Mesendoderm (in vitro differentiated cells): Measurements from ENCODE around the gene CAMTA2.
"Not testable (repeated sequence)": the region's sequence is repeated elsewhere in the genome, so short reads cannot be mapped to it uniquely, and the experiment has no call there.

ENCODE experiments used
- DNase-seq: peaks from one replicate; pipeline ENCODE4 v3.0.0; 2013
- H2AK5ac ChIP-seq: 2 replicates; pipeline ENCODE4 v1.6.1; 2013; ENCODE audit warnings: low read length, inconsistent platforms
- H2BK120ac ChIP-seq: 2 replicates; pipeline ENCODE4 v1.6.1; 2013; ENCODE audit warnings: low read depth, mild to moderate bottlenecking, low read length, moderate library complexity, mixed read lengths
- H2BK15ac ChIP-seq: replicated peaks from 2 replicates; pipeline ENCODE4 v1.6.1; 2013; ENCODE audit warnings: low read depth, mild to moderate bottlenecking, moderate library complexity
- H2BK5ac ChIP-seq: 2 replicates; pipeline ENCODE4 v1.6.1; 2013; ENCODE audit warnings: low read length, inconsistent platforms
- H3K18ac ChIP-seq: 2 replicates; pipeline ENCODE4 v1.6.1; 2013; ENCODE audit warnings: mild to moderate bottlenecking, low read length, mixed read lengths
- H3K23ac ChIP-seq: one replicate; pipeline ENCODE4 v1.6.1; 2013; ENCODE audit warnings: low read length
- H3K27ac ChIP-seq: 2 replicates; pipeline ENCODE4 v1.5.1; 2013; ENCODE audit warnings: low read depth, mild to moderate bottlenecking, inconsistent platforms, low read length, moderate library complexity
- H3K27me3 ChIP-seq: 2 replicates; pipeline ENCODE4 v1.6.1; 2013; ENCODE audit warnings: low read length, control low read depth, mild to moderate bottlenecking, inconsistent platforms; ENCODE audit not compliant: insufficient read depth, poor library complexity
- H3K36me3 ChIP-seq: 2 replicates; pipeline ENCODE4 v1.6.1; 2013; ENCODE audit warnings: low read length, inconsistent platforms; ENCODE audit not compliant: control insufficient read depth, insufficient read depth
- H3K4ac ChIP-seq: one replicate; pipeline ENCODE4 v1.6.1; 2013; ENCODE audit warnings: low read depth, mild to moderate bottlenecking, low read length, moderate library complexity
- H3K4me1 ChIP-seq: 2 replicates; pipeline ENCODE4 v1.6.1; 2013; ENCODE audit warnings: low read depth, low read length, inconsistent platforms; ENCODE audit not compliant: control insufficient read depth
- H3K4me2 ChIP-seq: 2 replicates; pipeline ENCODE4 v1.6.1; 2013; ENCODE audit warnings: low read length
- H3K4me3 ChIP-seq: 2 replicates; pipeline ENCODE4 v1.5.1; 2013; ENCODE audit warnings: mild to moderate bottlenecking, low read length
- H3K56ac ChIP-seq: one replicate; pipeline ENCODE4 v1.6.1; 2013; ENCODE audit warnings: low read length
- H3K79me1 ChIP-seq: 2 replicates; pipeline ENCODE4 v1.6.1; 2013; ENCODE audit warnings: low read length, inconsistent platforms
- H3K79me2 ChIP-seq: 2 replicates; pipeline ENCODE4 v1.6.1; 2013; ENCODE audit warnings: mild to moderate bottlenecking, low read length; ENCODE audit not compliant: control insufficient read depth, insufficient read depth
- H3K9ac ChIP-seq: 2 replicates; pipeline ENCODE4 v1.6.1; 2013; ENCODE audit warnings: low read length, inconsistent platforms
- H4K5ac ChIP-seq: one replicate; pipeline ENCODE4 v1.6.1; 2013; ENCODE audit warnings: low read length
- H4K8ac ChIP-seq: one replicate; pipeline ENCODE4 v1.6.1; 2013; ENCODE audit warnings: low read depth, mild to moderate bottlenecking, control low read depth, low read length, moderate library complexity
- WGBS: extraction: QIAGEN DNeasy Blood & Tissue Kit; methylation state at CpG from one replicate; pipeline ENCODE4 v1.1.7; 2013; ENCODE audit warnings: low lambda C conversion rate, missing lambda C conversion rate; ENCODE audit not compliant: insufficient coverage; ENCODE audit errors: extremely low coverage; 5-methylcytosine and 5-hydroxymethylcytosine counted together

Gene CAMTA2

DNA sequence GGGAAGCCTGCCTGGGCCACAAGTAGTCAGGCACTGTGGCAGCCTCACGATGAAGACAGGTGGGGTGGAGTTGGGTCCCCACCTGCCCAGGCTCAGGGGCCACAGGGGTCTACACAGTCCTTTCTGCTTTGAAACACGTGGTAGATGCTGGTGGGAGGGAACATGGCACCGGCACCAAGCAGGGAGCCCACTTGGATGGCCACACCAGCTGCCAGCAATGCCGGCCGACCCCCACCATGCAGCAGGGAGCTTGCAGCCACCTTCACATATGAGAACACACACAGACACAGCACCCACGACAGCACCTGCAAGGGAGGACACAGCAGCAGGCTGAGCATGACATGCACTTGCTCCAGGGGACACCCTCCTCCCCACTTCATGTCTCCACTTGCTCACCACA lies 45.4 kb upstream of the CAMTA2 start:
- Histone ChIP-seq H3K9ac (no peak overlapping the region), H3K56ac (no peak overlapping the region), H4K8ac (no peak overlapping the region), H3K79me1 (no peaks in the 10 kb centered on the region), H3K23ac (no peak overlapping the region), H2BK120ac (no peak overlapping the region), H2BK5ac (no peak overlapping the region), H3K4me1 (no peaks in the 10 kb centered on the region), H3K18ac (no peak overlapping the region), H3K4ac (no peak overlapping the region), H2AK5ac (no peak overlapping the region), H3K27ac (no peak overlapping the region), H3K4me2 (no peak overlapping the region), H2BK15ac (no peak overlapping the region), H3K4me3 (no peak overlapping the region), H3K36me3 (no peaks in the 10 kb centered on the region), H3K27me3 (no peaks in the 10 kb centered on the region), H4K5ac (no peak overlapping the region), H3K79me2 (no peaks in the 10 kb centered on the region)
- no peak for DNase-seq
- WGBS = no CpG with 5 or more reads among the region's 6 CpGs

DNA sequence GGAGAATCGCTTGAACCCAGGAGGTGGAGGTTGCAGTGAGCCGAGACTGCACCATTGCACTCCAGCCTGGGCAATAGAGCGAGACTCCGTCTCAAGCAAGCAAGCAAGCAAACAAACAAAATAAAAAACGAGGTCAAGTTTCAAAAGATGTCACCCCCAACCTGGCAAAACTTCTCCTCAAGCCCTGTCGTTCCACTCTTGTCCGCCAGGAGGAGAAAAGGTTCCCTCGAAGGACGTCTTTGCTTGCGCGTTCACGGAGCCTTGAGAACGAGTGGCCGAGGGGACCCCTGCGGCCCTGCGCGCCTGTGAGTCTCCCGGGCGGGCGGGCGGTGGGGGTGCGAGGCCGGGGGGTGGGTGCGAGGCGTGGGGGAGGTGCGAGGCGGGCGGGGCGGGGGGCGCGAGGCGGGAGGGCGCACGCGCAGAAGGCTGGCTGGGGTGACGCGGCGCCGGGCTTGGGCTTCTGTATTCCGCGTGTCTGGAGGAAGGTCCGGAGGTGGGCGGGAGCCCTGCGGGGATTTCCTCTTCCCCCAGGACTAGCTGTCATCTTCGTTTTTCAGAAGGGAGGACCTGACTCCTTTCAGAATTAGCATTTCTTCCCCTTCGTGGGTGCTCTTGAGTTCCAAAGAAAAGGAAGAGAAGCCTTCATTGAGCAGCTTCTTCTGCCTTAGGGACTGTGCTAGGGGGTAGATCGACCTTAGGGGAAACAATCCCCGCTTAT lies 44.0 kb upstream of the CAMTA2 start:
- H2AK5ac ChIP-seq = no peak overlapping the region
- no peak overlapping the region for H4K8ac ChIP-seq
- no peak overlapping the region for H3K23ac ChIP-seq
- peak overlapping the region; percentile 48 for H3K4ac ChIP-seq
- no peaks in the 10 kb centered on the region for H3K79me1 ChIP-seq
- peak; percentile 91 for DNase-seq
- no peaks in the 10 kb centered on the region for H3K27me3 ChIP-seq
- no peak overlapping the region for H3K27ac ChIP-seq
- no peak overlapping the region for H2BK5ac ChIP-seq
- H2BK120ac ChIP-seq = no peak overlapping the region
- peak overlapping the region; percentile 46 for H3K4me2 ChIP-seq
- no peaks in the 10 kb centered on the region for H3K36me3 ChIP-seq
- H3K4me1 ChIP-seq = no peaks in the 10 kb centered on the region
- H3K56ac ChIP-seq = peak overlapping the region; percentile 70
- H4K5ac ChIP-seq = no peak overlapping the region
- H3K18ac ChIP-seq = no peak overlapping the region
- no CpG with 5 or more reads among the region's 48 CpGs for WGBS
- H3K4me3 ChIP-seq = no peak overlapping the region
- no peak overlapping the region for H2BK15ac ChIP-seq
- no peaks in the 10 kb centered on the region for H3K79me2 ChIP-seq
- H3K9ac ChIP-seq = peak overlapping the region; percentile 58

DNA sequence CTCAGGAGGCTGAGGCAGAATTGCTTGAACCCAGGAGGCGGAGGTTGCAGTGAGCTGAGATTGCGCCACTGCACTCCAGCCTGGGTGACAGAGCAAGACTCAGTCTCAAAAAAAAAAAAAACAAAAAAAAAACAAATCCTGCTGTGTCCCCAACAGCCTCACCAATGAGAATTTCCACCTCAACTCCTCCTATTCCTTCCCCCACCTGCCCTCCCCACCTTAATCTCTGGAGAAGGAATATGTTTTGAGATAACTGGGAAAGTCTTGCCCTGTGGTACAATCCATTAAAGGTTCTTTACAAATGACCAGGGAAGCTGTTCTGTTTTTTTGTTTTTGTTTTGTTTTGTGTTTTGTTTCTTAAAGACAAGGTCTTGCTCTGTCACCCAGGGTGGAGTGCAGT lies 42.7 kb upstream of the CAMTA2 start:
- WGBS = no CpG with 5 or more reads among the region's 2 CpGs
- not testable (repeated sequence) for H3K4ac ChIP-seq, H2AK5ac ChIP-seq, H2BK15ac ChIP-seq, H4K8ac ChIP-seq, H3K4me2 ChIP-seq, H3K9ac ChIP-seq, H3K79me1 ChIP-seq, H3K4me3 ChIP-seq, DNase-seq, H3K23ac ChIP-seq, H3K56ac ChIP-seq, H3K27ac ChIP-seq, H3K36me3 ChIP-seq, H2BK120ac ChIP-seq, H3K18ac ChIP-seq, H3K27me3 ChIP-seq, H4K5ac ChIP-seq, H3K4me1 ChIP-seq, H2BK5ac ChIP-seq, H3K79me2 ChIP-seq

DNA sequence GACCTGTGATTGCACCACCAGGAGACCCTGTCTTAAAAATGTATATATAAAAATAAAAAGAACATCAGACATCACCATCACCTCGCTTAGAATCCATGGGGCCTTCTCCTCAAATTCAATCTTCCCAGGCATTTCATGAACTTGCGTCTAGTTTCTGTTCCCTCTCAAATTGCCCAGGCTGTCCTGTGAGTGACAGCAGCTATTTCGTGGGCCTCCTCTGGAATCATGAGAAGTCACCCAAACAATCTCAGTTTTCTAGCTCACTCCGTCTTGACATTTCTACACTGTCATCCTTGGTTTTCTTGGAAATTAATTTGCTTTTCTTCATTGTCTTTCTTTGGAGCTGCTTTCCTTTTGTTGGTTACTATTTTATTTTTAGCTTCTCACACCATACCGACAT lies 40.4 kb upstream of the CAMTA2 start:
- H2BK120ac ChIP-seq = no peak overlapping the region
- H3K9ac ChIP-seq = no peak overlapping the region
- H3K23ac ChIP-seq = no peak overlapping the region
- H3K27me3 ChIP-seq = no peaks in the 10 kb centered on the region
- no CpG with 5 or more reads among the region's 5 CpGs for WGBS
- H2BK15ac ChIP-seq = no peak overlapping the region
- DNase-seq = no peak
- no peak overlapping the region for H3K56ac ChIP-seq
- no peaks in the 10 kb centered on the region for H3K36me3 ChIP-seq
- no peak overlapping the region for H3K4me2 ChIP-seq
- no peak overlapping the region for H3K18ac ChIP-seq
- H3K4me3 ChIP-seq = no peak overlapping the region
- H2BK5ac ChIP-seq = no peak overlapping the region
- H4K8ac ChIP-seq = no peak overlapping the region
- H3K4me1 ChIP-seq = no peaks in the 10 kb centered on the region
- H3K27ac ChIP-seq = no peak overlapping the region
- H3K4ac ChIP-seq = no peak overlapping the region
- no peaks in the 10 kb centered on the region for H3K79me2 ChIP-seq
- H4K5ac ChIP-seq = no peak overlapping the region
- H2AK5ac ChIP-seq = no peak overlapping the region
- no peaks in the 10 kb centered on the region for H3K79me1 ChIP-seq

DNA sequence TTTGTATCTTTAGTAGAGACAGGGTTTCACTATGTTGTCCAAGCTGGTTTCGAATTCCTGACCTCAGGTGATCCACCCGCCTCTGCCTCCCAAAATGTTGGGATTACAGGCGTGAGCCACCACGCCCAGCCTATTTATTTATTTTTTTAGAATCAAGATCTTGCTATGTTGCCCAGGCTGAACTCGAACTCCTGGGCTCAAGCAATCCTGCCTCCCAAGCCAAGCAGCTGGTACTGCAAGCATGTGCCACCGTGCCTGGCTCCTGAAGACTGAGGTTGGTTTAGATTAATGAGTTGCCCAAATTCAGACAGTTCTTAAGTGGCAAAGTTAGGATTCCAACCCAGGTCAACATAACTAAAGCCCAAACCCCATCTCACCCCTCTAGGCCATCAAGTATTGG lies 39.8 kb upstream of the CAMTA2 start:
- no peak overlapping the region for H4K5ac ChIP-seq
- no peaks in the 10 kb centered on the region for H3K79me2 ChIP-seq
- H2AK5ac ChIP-seq = no peak overlapping the region
- no peak overlapping the region for H3K4me3 ChIP-seq
- H3K23ac ChIP-seq = no peak overlapping the region
- H2BK15ac ChIP-seq = no peak overlapping the region
- H3K4me1 ChIP-seq = no peaks in the 10 kb centered on the region
- DNase-seq = no peak
- WGBS = no CpG with 5 or more reads among the region's 6 CpGs
- no peaks in the 10 kb centered on the region for H3K27me3 ChIP-seq
- no peaks in the 10 kb centered on the region for H3K79me1 ChIP-seq
- no peak overlapping the region for H3K56ac ChIP-seq
- no peak overlapping the region for H3K18ac ChIP-seq
- H3K4ac ChIP-seq = no peak overlapping the region
- H3K4me2 ChIP-seq = no peak overlapping the region
- H2BK120ac ChIP-seq = no peak overlapping the region
- no peak overlapping the region for H2BK5ac ChIP-seq
- no peak overlapping the region for H3K27ac ChIP-seq
- no peak overlapping the region for H3K9ac ChIP-seq
- H3K36me3 ChIP-seq = peaks cover 4% of the 10 kb centered on the region
- H4K8ac ChIP-seq = no peak overlapping the region

DNA sequence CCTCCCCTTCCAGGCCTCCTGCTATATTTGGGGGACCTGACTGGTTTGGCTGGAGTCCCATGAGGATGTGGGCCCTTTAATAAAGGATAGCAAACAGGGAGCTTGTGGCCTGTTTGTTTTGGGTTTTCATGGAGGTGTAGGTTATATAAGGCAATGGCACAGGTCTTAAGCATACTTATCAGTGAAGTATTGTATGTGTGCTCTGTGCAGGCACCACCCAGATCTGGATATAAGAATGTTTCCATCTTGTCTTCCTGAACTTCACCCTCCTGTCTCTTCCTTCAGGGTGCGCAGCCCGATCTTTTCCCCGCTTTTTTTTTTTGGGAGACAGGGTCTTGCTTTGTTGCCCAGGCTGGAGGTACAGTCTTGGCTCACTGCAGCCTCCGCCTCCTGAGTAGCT lies 37.1 kb upstream of the CAMTA2 start:
- Histone ChIP-seq H3K9ac (no peak overlapping the region), H3K4me3 (no peak overlapping the region), H3K79me2 (no peaks in the 10 kb centered on the region), H2BK15ac (no peak overlapping the region), H4K8ac (no peak overlapping the region), H3K27ac (no peak overlapping the region), H3K4me1 (no peaks in the 10 kb centered on the region), H2BK5ac (no peak overlapping the region), H3K4me2 (no peak overlapping the region), H3K23ac (no peak overlapping the region), H3K36me3 (peaks cover 6% of the 10 kb centered on the region), H3K4ac (no peak overlapping the region), H4K5ac (no peak overlapping the region), H3K56ac (no peak overlapping the region), H3K27me3 (no peaks in the 10 kb centered on the region), H2AK5ac (no peak overlapping the region), H3K79me1 (no peaks in the 10 kb centered on the region), H2BK120ac (no peak overlapping the region), H3K18ac (no peak overlapping the region)
- no CpG with 5 or more reads among the region's 4 CpGs for WGBS
- no peak for DNase-seq
